Upper lobe of left lung (tissue), 6 donors: ENCODE data around the gene SNAPIN. TPM values are rescaled to one million over a fixed set of nuclear protein-coding genes. Genes with fewer than 3 reads are reported as not detected.
A peak's percentile ranks its signal among the peaks of the same experiment; 100 is the strongest.
"Not testable (repeated sequence)": the region's sequence is repeated elsewhere in the genome, so short reads cannot be mapped to it uniquely, and the experiment has no call there.

ENCODE experiments used
- ATAC-seq, 2 donors: fragments of 200-7000 bp; cut with Tn5 transposase; one replicate each; pipeline ENCODE4 v1.9.1; 2022; ENCODE audit warnings: mild to moderate bottlenecking in 2 of 2, moderate library complexity in 2 of 2; ENCODE audit not compliant: low FRiP score in 2 of 2
- DNase-seq, 2 donors: peaks; one replicate each; pipeline ENCODE4 v3.0.0-alpha.2; 2019 to 2020
- H3K27ac ChIP-seq, 4 donors: fragments of 200-600 bp; sonication (generic); one replicate each; pipeline ENCODE4 v1.5.1; 2016 to 2019
- H3K27me3 ChIP-seq, 4 donors: fragments of 200-600 bp; sonication (generic); one replicate each; pipeline ENCODE4 v1.5.1; 2017 to 2019
- H3K36me3 ChIP-seq, 4 donors: fragments of 200-600 bp; sonication (generic); one replicate each; pipeline ENCODE4 v1.5.1; 2016 to 2019
- H3K4me1 ChIP-seq, 4 donors: fragments of 200-600 bp; sonication (generic); one replicate each; pipeline ENCODE4 v1.5.1; 2018 to 2019
- H3K4me3 ChIP-seq, 4 donors: fragments of 200-600 bp; sonication (generic); one replicate each; pipeline ENCODE4 v1.5.1; 2017 to 2019; ENCODE audit warnings: mild to moderate bottlenecking in 2 of 4, moderate library complexity in 1 of 4
- H3K9me3 ChIP-seq, 4 donors: fragments of 200-600 bp; sonication (generic); one replicate each; pipeline ENCODE4 v1.5.1; 2018 to 2019
- EP300 ChIP-seq, 4 donors: sonication (generic); formaldehyde crosslinking; IDR thresholded peaks; one replicate each; pipeline ENCODE4 v1.5.1; 2017; ENCODE audit warnings: antibody characterized with exemption in 4 of 4, control low read depth in 2 of 4
- POLR2A ChIP-seq, 4 donors: fragments of 450-650 bp; IDR thresholded peaks; one replicate each; pipeline ENCODE4 v1.5.1; 2016 to 2017; ENCODE audit warnings: antibody characterized with exemption in 4 of 4, mild to moderate bottlenecking in 2 of 4
- POLR2AphosphoS5 ChIP-seq, 2 donors: sonication (generic); formaldehyde crosslinking; IDR thresholded peaks; one replicate each; pipeline ENCODE4 v1.5.1; 2017; ENCODE audit warnings: antibody characterized with exemption in 2 of 2
- WGBS, 2 donors: methylation state at CpG; one replicate each; pipeline ENCODE4 v1.1.5; 2017 to 2018; 5-methylcytosine and 5-hydroxymethylcytosine counted together
- total RNA-seq, 6 donors: library from RNA; depleted of rRNA in 4 of 6; stranded (reverse); fragments of >200 nt in 4 of 6; gene quantifications; one replicate each; pipeline versions ENCODE4 v1.1.0 to v1.2.1, GENCODE V29; 2016 to 2021
- TF ChIP-seq, protein P1 (sequence below), 6 experiments: fragments of 450-650 bp in 4 of 6; fragments of 200-600 bp in 2 of 6; sonication (generic) in 2 of 6; IDR thresholded peaks; one replicate each; pipeline ENCODE4 v1.5.1; 2016 to 2019; ENCODE audit warnings: antibody characterized with exemption in 6 of 6
- donor health status: DM: no; HTN: no; CAD: no; lungs with moderate emphysema.
- donor health status: DM: no; HTN: yes; CAD: no; lungs with severe emphysema.

SNAPIN gene
- total RNA-seq, 6 donors from 2014 or later = 13.5 to 44.4 (median 35.2) TPM

DNA sequence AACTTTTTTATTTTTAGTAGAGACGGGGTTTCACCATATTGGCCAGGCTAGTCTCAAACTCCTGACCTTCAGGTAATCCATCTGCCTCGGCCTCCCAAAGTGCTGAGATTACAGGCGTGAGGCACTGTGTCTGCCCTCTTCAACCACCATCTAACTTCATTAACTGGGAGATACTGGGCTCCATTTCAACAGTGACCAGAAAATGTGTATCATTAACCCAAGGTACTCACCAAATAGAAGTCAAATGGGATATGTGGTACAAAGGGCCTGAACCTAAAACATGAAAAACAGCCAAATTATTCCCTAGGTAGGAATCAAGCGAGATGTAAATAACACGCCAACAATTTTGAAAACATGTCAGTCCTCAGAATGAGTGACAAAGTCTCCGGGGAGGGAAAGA is 11.1 kb downstream of the SNAPIN start:
- peaks cover 41 to 52% (median 43%) of the 10 kb centered on the region in 4 donors for H3K36me3 ChIP-seq

GRCh38 chr1:153670257-153670858 is 11.9 kb downstream of the SNAPIN start:
- 1 to 3% methylated on average over 17 to 22 of the region's 22 CpGs for whole genome bisulfite sequencing, 2 donors
- no peaks in the 10 kb centered on the region for H3K27me3 ChIP-seq
- peak overlapping the region; percentile 89 to 91 (median 90) for H3K27ac ChIP-seq
- H3K4me1 ChIP-seq = peaks cover 8 to 23% (median 19%) of the 10 kb centered on the region in 4 donors
- TF ChIP-seq EP300 (IDR thresholded peaks at IDR 0.05) (no peak), POLR2A (IDR thresholded peaks at IDR 0.05) (no peak), POLR2AphosphoS5 (IDR thresholded peaks at IDR 0.05) (no peak)
- TF ChIP-seq, protein P1, sequence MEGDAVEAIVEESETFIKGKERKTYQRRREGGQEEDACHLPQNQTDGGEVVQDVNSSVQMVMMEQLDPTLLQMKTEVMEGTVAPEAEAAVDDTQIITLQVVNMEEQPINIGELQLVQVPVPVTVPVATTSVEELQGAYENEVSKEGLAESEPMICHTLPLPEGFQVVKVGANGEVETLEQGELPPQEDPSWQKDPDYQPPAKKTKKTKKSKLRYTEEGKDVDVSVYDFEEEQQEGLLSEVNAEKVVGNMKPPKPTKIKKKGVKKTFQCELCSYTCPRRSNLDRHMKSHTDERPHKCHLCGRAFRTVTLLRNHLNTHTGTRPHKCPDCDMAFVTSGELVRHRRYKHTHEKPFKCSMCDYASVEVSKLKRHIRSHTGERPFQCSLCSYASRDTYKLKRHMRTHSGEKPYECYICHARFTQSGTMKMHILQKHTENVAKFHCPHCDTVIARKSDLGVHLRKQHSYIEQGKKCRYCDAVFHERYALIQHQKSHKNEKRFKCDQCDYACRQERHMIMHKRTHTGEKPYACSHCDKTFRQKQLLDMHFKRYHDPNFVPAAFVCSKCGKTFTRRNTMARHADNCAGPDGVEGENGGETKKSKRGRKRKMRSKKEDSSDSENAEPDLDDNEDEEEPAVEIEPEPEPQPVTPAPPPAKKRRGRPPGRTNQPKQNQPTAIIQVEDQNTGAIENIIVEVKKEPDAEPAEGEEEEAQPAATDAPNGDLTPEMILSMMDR (IDR thresholded peaks at IDR 0.05) = no peak
- peak overlapping the region; percentile 75 to 91 (median 84) for H3K4me3 ChIP-seq
- no peak for DNase-seq
- peak in 1 of 2 donors; percentile 8 for ATAC-seq
- no peaks in the 10 kb centered on the region for H3K9me3 ChIP-seq
- peaks cover 34 to 44% (median 35%) of the 10 kb centered on the region in 4 donors for H3K36me3 ChIP-seq

More for the DNA sequence above, 11.1 kb downstream of the SNAPIN start:
- TF ChIP-seq POLR2AphosphoS5 (IDR thresholded peaks at IDR 0.05) = no peak
- TF ChIP-seq, protein P1 (IDR thresholded peaks at IDR 0.05) = no peak
- 80 to 84% methylated on average over 6 of the region's 6 CpGs for WGBS, 2 donors
- no peak for ATAC-seq
- peaks cover 8 to 23% (median 19%) of the 10 kb centered on the region in 4 donors for H3K4me1 ChIP-seq
- peak overlapping the region; percentile 75 to 91 (median 84) for H3K4me3 ChIP-seq
- peak overlapping the region in 1 of 4 donors; percentile 91 for H3K27ac ChIP-seq
- no peak for DNase-seq
- H3K27me3 ChIP-seq = no peaks in the 10 kb centered on the region
- no peaks in the 10 kb centered on the region for H3K9me3 ChIP-seq

- WGBS, 2 donors = 0% methylated on average over 32 to 35 of the region's 35 CpGs
- DNase-seq (peak in 1 of 2 donors; percentile 94), ATAC-seq (peak; percentile 96 to 99)
- Histone ChIP-seq H3K4me3 (peak within 1 kb of the TSS; percentile 75 to 91 (median 84)), H3K9me3 (no peaks in the 10 kb centered on the region), H3K27ac (peak within 1 kb of the TSS; percentile 89 to 91 (median 90)), H3K4me1 (peaks cover 8 to 23% (median 19%) of the 10 kb centered on the region in 4 donors), H3K27me3 (no peaks in the 10 kb centered on the region), H3K36me3 (peaks cover 28 to 37% (median 29%) of the 10 kb centered on the region in 4 donors)
- TF ChIP-seq, protein P1 (IDR thresholded peaks at IDR 0.05) = peak in 2 of 6 experiments; percentile 7 to 20
- peak; percentile 92 to 93 for TF ChIP-seq POLR2AphosphoS5 (IDR thresholded peaks at IDR 0.05)
- no peak for TF ChIP-seq EP300 (IDR thresholded peaks at IDR 0.05)
- peak in 3 of 4 donors; percentile 71 to 90 (median 89) for TF ChIP-seq POLR2A (IDR thresholded peaks at IDR 0.05)
These were observed 12.5 kb downstream of the SNAPIN start, which contains the start of gene ILF2 for GRCh38 chr1:153670859-153671627. Gene ILF2 (minus strand): TSS chr1:153670993. CDS start chr1:153670922, 71 bp downstream.

DNA sequence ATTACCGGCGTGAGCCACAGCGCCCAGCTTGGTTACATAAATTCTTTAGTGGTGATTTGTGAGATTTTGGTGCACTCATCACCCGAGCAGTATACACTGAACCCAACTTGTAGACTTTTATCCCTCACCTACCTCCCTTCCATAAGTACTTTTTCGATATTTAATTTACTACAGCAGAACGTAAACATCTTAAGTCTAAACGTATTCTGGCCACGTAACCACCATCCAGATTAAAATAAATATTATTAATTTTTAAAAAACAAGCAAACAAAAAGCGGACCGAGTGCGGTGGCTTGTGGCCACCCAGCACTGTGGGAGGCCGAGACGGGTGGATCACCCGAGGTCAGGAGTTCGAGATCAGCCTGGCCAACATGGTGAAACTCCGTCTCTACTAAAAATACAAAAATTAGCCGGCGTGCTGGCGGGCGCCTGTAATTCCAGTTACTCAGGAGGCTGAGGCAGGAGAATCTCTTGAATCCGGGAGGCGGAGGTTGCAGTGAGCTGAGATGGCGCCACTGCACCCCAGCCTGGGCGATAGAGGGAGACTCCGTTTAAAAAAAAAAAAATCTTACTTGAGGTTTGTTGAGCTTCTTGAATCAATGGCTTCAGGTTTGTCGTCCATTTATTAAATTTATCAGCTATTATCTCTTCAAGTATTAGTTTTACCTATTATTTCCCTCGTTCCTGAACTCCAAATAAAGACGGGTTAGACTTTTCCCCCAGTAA is 13.3 kb downstream of the SNAPIN start:
- not testable (repeated sequence) for H3K9me3 ChIP-seq, H3K27me3 ChIP-seq, DNase-seq
- Histone ChIP-seq H3K27ac (peak overlapping the region; percentile 77 to 91 (median 80)), H3K36me3 (peaks cover 20 to 30% (median 21%) of the 10 kb centered on the region in 4 donors), H3K4me3 (peak overlapping the region; percentile 11 to 91 (median 82)), H3K4me1 (peaks cover 8 to 23% (median 19%) of the 10 kb centered on the region in 4 donors)
- 7% methylated on average over 28 of the region's 28 CpGs for WGBS, 2 donors
- peak; percentile 67 to 78 for ATAC-seq

GRCh38 chr1:153673511-153673910 is 15.0 kb downstream of the SNAPIN start:
- Histone ChIP-seq H3K9me3 (no peaks in the 10 kb centered on the region), H3K36me3 (peaks cover 4 to 13% (median 5%) of the 10 kb centered on the region in 4 donors), H3K4me1 (peaks cover 19 to 33% (median 25%) of the 10 kb centered on the region in 4 donors), H3K4me3 (no peak overlapping the region), H3K27ac (no peak overlapping the region), H3K27me3 (peaks cover 0 to 5% (median 0%) of the 10 kb centered on the region in 4 donors)
- TF ChIP-seq, protein P1 (IDR thresholded peaks at IDR 0.05) = no peak
- TF ChIP-seq POLR2AphosphoS5 (IDR thresholded peaks at IDR 0.05) = no peak
- TF ChIP-seq EP300 (IDR thresholded peaks at IDR 0.05) = no peak
- TF ChIP-seq POLR2A (IDR thresholded peaks at IDR 0.05) = no peak
- 95 to 100% methylated on average over 2 of the region's 2 CpGs for WGBS, 2 donors
- ATAC-seq (no peak), DNase-seq (no peak)
